ENCODE measurements around the gene PRR20G. TPM values are rescaled to one million over a fixed set of nuclear protein-coding genes. Genes with fewer than 3 reads are reported as not detected.

PRR20G gene
- total and polyA plus RNA-seq, 11 donors: not detected

GRCh38 chr3:127288343-127288742 is 497 bp upstream of the PRR20G start:
- Histone ChIP-seq H3K9me3 (no peaks in the 10 kb centered on the region), H3K36me3 (no peaks in the 10 kb centered on the region), H3K27me3 (peaks cover 0 to 4% (median 0%) of the 10 kb centered on the region in 9 donors), H3K27ac (no peak overlapping the region), H3K4me3 (no peak overlapping the region), H3K4me1 (no peaks in the 10 kb centered on the region)
- WGBS, 4 donors: 90 to 92% (median 91%) methylated on average over 17 of the region's 17 CpGs
- ATAC-seq (no peak), DNase-seq (no peak)
- intact Hi-C loops (cut with DNase I): no loop called here
- TF ChIP-seq CTCF (IDR thresholded peaks at IDR 0.05) (no peak), POLR2A (IDR thresholded peaks at IDR 0.05) (no peak)

- DNase-seq (no peak), ATAC-seq (no peak)
- TF ChIP-seq CTCF (IDR thresholded peaks at IDR 0.05) (no peak), POLR2A (IDR thresholded peaks at IDR 0.05) (no peak)
- no peaks in the 10 kb centered on the region for H3K36me3 ChIP-seq
- WGBS, 4 donors: 76 to 82% (median 79%) methylated on average over 9 of the region's 9 CpGs
- peaks cover 0 to 6% (median 0%) of the 10 kb centered on the region in 9 donors for H3K27me3 ChIP-seq
- H3K4me1 ChIP-seq: no peaks in the 10 kb centered on the region
- H3K9me3 ChIP-seq: no peaks in the 10 kb centered on the region
- intact Hi-C loops (cut with DNase I): no loop called here
- no peak overlapping the region for H3K27ac ChIP-seq
- no peak overlapping the region for H3K4me3 ChIP-seq
Measured at GRCh38 chr3:127286571-127287140, 1.2 kb downstream of the PRR20G start.

- WGBS, 4 donors: 82 to 88% (median 87%) methylated on average over 12 of the region's 12 CpGs
- H3K27ac ChIP-seq: no peak overlapping the region
- H3K9me3 ChIP-seq: no peaks in the 10 kb centered on the region
- no peak overlapping the region for H3K4me3 ChIP-seq
- H3K36me3 ChIP-seq: no peaks in the 10 kb centered on the region
- intact Hi-C loops (cut with DNase I): no loop called here
- TF ChIP-seq POLR2A (IDR thresholded peaks at IDR 0.05): no peak
- no peak for TF ChIP-seq CTCF (IDR thresholded peaks at IDR 0.05)
- no peaks in the 10 kb centered on the region for H3K4me1 ChIP-seq
- peaks cover 0 to 8% (median 0%) of the 10 kb centered on the region in 9 donors for H3K27me3 ChIP-seq
- no peak for DNase-seq
- no peak for ATAC-seq
Measured at GRCh38 chr3:127284258-127284657, 3.6 kb downstream of the PRR20G start.

- Histone ChIP-seq H3K4me1 (no peaks in the 10 kb centered on the region), H3K27me3 (peaks cover 0 to 8% (median 0%) of the 10 kb centered on the region in 9 donors), H3K36me3 (no peaks in the 10 kb centered on the region), H3K27ac (no peak overlapping the region), H3K9me3 (no peaks in the 10 kb centered on the region), H3K4me3 (no peak overlapping the region)
- intact Hi-C loops (cut with DNase I): no loop called here
- 54 to 97% (median 88%) methylated on average over 2 of the region's 2 CpGs for WGBS, 4 donors
- no peak for ATAC-seq
- DNase-seq: no peak
- TF ChIP-seq CTCF (IDR thresholded peaks at IDR 0.05): no peak
- TF ChIP-seq POLR2A (IDR thresholded peaks at IDR 0.05): no peak
Measured at GRCh38 chr3:127277561-127277960, 10.3 kb downstream of the PRR20G start.
